Neutrophil (primary cell): Measurements from ENCODE around the gene NINJ1.
A peak's percentile ranks its signal among the peaks of the same experiment; 100 is the strongest.

Source experiments
- H3K27ac ChIP-seq: fragments of 200-600 bp; sonication (generic); 2 replicates; pipeline ENCODE4 v1.5.1; 2016; ENCODE audit warnings: mild to moderate bottlenecking, moderate library complexity
- H3K27me3 ChIP-seq: fragments of 200-600 bp; sonication (generic); 2 replicates; pipeline ENCODE4 v1.6.0; 2016; ENCODE audit warnings: mild to moderate bottlenecking
- H3K36me3 ChIP-seq: fragments of 200-600 bp; sonication (generic); 2 replicates; pipeline ENCODE4 v1.5.1; 2017
- H3K4me1 ChIP-seq, 2 experiments: fragments of 200-600 bp in 1 of 2; sonication (generic) in 1 of 2; 1 replicate in 1 of 2; 2 replicates in 1 of 2; pipeline versions ENCODE4 v1.5.1 to v1.6.1; 2013 to 2016; ENCODE audit warnings: low read depth in 1 of 2, low read length in 1 of 2, mild to moderate bottlenecking in 1 of 2, moderate library complexity in 1 of 2; ENCODE audit not compliant: control insufficient read depth in 1 of 2, insufficient read depth in 1 of 2
- H3K4me3 ChIP-seq, 2 experiments: fragments of 200-600 bp in 1 of 2; sonication (generic) in 1 of 2; 1 replicate in 1 of 2; 2 replicates in 1 of 2; pipeline ENCODE4 v1.5.1; 2013 to 2016; ENCODE audit warnings: low read depth in 1 of 2, low read length in 1 of 2, mild to moderate bottlenecking in 1 of 2, moderate library complexity in 1 of 2
- H3K9me3 ChIP-seq: fragments of 200-600 bp; sonication (generic); 2 replicates; pipeline ENCODE4 v1.5.1; 2016
- CTCF ChIP-seq: fragments of 200-600 bp; sonication (generic); IDR thresholded peaks from 2 replicates; pipeline ENCODE4 v1.5.1; 2016; ENCODE audit warnings: antibody characterized with exemption

Gene NINJ1

GRCh38 chr9:93111001-93111370, 23.1 kb downstream of the NINJ1 start:
- no peaks in the 10 kb centered on the region for H3K27me3 ChIP-seq
- no peaks in the 10 kb centered on the region for H3K9me3 ChIP-seq
- no peak for TF ChIP-seq CTCF
- peaks cover 72 to 85% of the 10 kb centered on the region in 2 experiments for H3K4me1 ChIP-seq
- peak overlapping the region; percentile 100 for H3K27ac ChIP-seq
- peak overlapping the region; percentile 46 to 57 for H3K4me3 ChIP-seq
- H3K36me3 ChIP-seq = peaks cover 42% of the 10 kb centered on the region

GRCh38 chr9:93110311-93110855, 23.7 kb downstream of the NINJ1 start:
- H3K36me3 ChIP-seq = peaks cover 42% of the 10 kb centered on the region
- TF ChIP-seq CTCF = no peak
- H3K4me1 ChIP-seq = peaks cover 71 to 79% of the 10 kb centered on the region in 2 experiments
- H3K9me3 ChIP-seq = no peaks in the 10 kb centered on the region
- H3K27ac ChIP-seq = peak overlapping the region; percentile 100
- no peaks in the 10 kb centered on the region for H3K27me3 ChIP-seq
- H3K4me3 ChIP-seq = peak overlapping the region; percentile 46 to 57

- Histone ChIP-seq H3K4me3 (no peak overlapping the region), H3K27me3 (no peaks in the 10 kb centered on the region), H3K9me3 (no peaks in the 10 kb centered on the region), H3K4me1 (peaks cover 54 to 60% of the 10 kb centered on the region in 2 experiments), H3K27ac (peak overlapping the region; percentile 100), H3K36me3 (peaks cover 42% of the 10 kb centered on the region)
- TF ChIP-seq CTCF = no peak
Observed at GRCh38 chr9:93108291-93109041, 25.6 kb downstream of the NINJ1 start.

GRCh38 chr9:93107825-93108161, 26.3 kb downstream of the NINJ1 start:
- peaks cover 37% of the 10 kb centered on the region for H3K36me3 ChIP-seq
- H3K9me3 ChIP-seq = no peaks in the 10 kb centered on the region
- peaks cover 47 to 53% of the 10 kb centered on the region in 2 experiments for H3K4me1 ChIP-seq
- no peaks in the 10 kb centered on the region for H3K27me3 ChIP-seq
- TF ChIP-seq CTCF = no peak
- H3K4me3 ChIP-seq = no peak overlapping the region
- peak overlapping the region; percentile 100 for H3K27ac ChIP-seq

GRCh38 chr9:93107151-93107824, 26.8 kb downstream of the NINJ1 start:
- H3K4me1 ChIP-seq = peaks cover 42 to 48% of the 10 kb centered on the region in 2 experiments
- no peaks in the 10 kb centered on the region for H3K9me3 ChIP-seq
- H3K4me3 ChIP-seq = no peak overlapping the region
- H3K36me3 ChIP-seq = peaks cover 35% of the 10 kb centered on the region
- no peaks in the 10 kb centered on the region for H3K27me3 ChIP-seq
- no peak for TF ChIP-seq CTCF
- H3K27ac ChIP-seq = peak overlapping the region; percentile 100
